Smooth muscle cell (in vitro differentiated cells): ENCODE measurements around the gene CDK2AP2. TPM values are rescaled to one million over a fixed set of nuclear protein-coding genes. Genes with fewer than 3 reads are reported as not detected.

Experiments
- DNase-seq: peaks from one replicate; lab custom pipeline; 2025; ENCODE audit not compliant: unreplicated experiment; lab: John Stamatoyannopoulos, UW
- H2AFZ ChIP-seq: fragments of 200-600 bp; sonication (generic); 2 replicates; pipeline ENCODE4 v1.6.0; 2016; ENCODE audit warnings: antibody characterized with exemption, low read depth, mild to moderate bottlenecking
- H3F3A ChIP-seq: fragments of 200-600 bp; sonication (generic); 2 replicates; pipeline ENCODE4 v1.6.0; 2017; ENCODE audit warnings: antibody characterized with exemption, low read depth
- H3K27ac ChIP-seq: fragments of 200-600 bp; sonication (generic); 2 replicates; pipeline ENCODE4 v1.5.1; 2016; ENCODE audit warnings: low read depth, mild to moderate bottlenecking
- H3K27me3 ChIP-seq: fragments of 200-600 bp; sonication (generic); 2 replicates; pipeline ENCODE4 v1.6.1; 2016; ENCODE audit warnings: low read depth, mild to moderate bottlenecking
- H3K36me3 ChIP-seq: fragments of 200-600 bp; sonication (generic); 2 replicates; pipeline ENCODE4 v1.5.1; 2016; ENCODE audit warnings: low read depth
- H3K4me1 ChIP-seq: fragments of 200-600 bp; sonication (generic); 2 replicates; pipeline ENCODE4 v1.5.1; 2016; ENCODE audit warnings: low read depth
- H3K4me2 ChIP-seq: fragments of 200-600 bp; sonication (generic); 2 replicates; pipeline ENCODE4 v1.6.0; 2016; ENCODE audit warnings: mild to moderate bottlenecking
- H3K4me3 ChIP-seq: fragments of 200-600 bp; sonication (generic); 2 replicates; pipeline ENCODE4 v1.5.1; 2016; ENCODE audit warnings: mild to moderate bottlenecking
- H3K79me2 ChIP-seq: fragments of 200-600 bp; sonication (generic); 2 replicates; pipeline ENCODE4 v1.6.0; 2016; ENCODE audit warnings: low read depth, mild to moderate bottlenecking
- H3K9ac ChIP-seq: fragments of 200-600 bp; sonication (generic); 2 replicates; pipeline ENCODE4 v1.6.0; 2016; ENCODE audit warnings: low read depth
- H3K9me3 ChIP-seq: fragments of 200-600 bp; sonication (generic); replicated peaks from 2 replicates; pipeline ENCODE4 v1.5.1; 2016; ENCODE audit warnings: low read depth
- H4K20me1 ChIP-seq: fragments of 200-600 bp; sonication (generic); 2 replicates; pipeline ENCODE4 v1.6.0; 2016; ENCODE audit warnings: low read depth
- WGBS: methylation state at CpG from one replicate; pipeline ENCODE4 v1.1.7; 2016; ENCODE audit warnings: low lambda C conversion rate; 5-methylcytosine and 5-hydroxymethylcytosine counted together
- polyA plus RNA-seq: library from polyadenylated mRNA; unstranded; fragments of >200 nt; fragmentation: Nextera tagmentation; extraction: Ambion mirVana; gene quantifications from 2 replicates; pipeline ENCODE4 v1.2.1, GENCODE V29; 2016
- total RNA-seq: library from RNA; depleted of rRNA; stranded (reverse); fragments of >200 nt; gene quantifications from 2 replicates; pipeline ENCODE4 v1.2.3, GENCODE V29; 2014
- TF ChIP-seq, protein P1 (sequence below): fragments of 200-600 bp; sonication (generic); IDR thresholded peaks from 2 replicates; pipeline ENCODE4 v1.5.1; 2017; ENCODE audit warnings: borderline replicate concordance, mild to moderate bottlenecking, antibody characterized with exemption; ENCODE audit not compliant: insufficient read depth, poor library complexity, severe bottlenecking

Gene CDK2AP2
- total and polyA plus RNA-seq, 2 experiments from 2014 or later, result 34.0 to 101 TPM

DNA sequence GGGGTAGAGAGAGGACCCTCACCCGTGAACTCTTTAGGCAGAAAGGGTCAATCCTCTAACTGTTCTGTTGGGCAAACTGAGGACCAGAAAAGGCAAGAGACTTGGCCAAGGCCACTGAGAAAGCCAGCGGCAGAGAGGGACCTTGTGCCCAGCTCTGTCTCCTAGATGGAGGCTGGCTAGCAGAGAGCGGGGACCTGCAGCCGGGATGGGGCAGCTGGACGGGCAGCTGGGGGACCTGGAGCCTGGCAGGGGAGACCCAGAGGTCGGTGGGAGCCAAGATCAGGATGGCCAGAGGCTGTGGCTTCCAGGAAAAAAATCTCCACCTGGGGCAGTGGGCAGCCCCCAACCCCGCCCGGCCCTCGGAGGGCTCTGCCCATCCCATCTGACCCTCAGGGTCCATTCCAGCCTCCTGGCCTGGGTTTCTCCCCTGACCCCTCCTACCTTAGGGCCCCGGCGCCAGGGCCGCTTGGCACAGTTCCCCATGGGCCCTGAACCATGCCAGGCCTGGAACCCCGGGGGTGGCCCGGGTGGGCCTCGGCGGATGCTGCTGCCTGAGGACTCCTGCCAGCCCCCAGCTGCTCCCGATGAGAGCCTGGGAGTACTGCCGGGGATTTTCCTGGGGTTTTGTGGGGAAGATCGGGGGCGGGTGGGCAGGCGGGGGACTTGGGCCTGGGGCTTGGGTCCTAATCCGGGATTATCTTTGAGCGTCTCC is 15.0 kb upstream of the CDK2AP2 start, which contains the start of gene CABP2:
Gene CABP2, minus strand, starts transcription at position 603 of the 712 bp plus-strand sequence. Its CDS starts 120 bp downstream, at position 483.
- WGBS, result 88% methylated on average over 20 of the region's 23 CpGs
- no peaks in the 10 kb centered on the region for H3K27me3 ChIP-seq
- H4K20me1 ChIP-seq, result no peaks in the 10 kb centered on the region
- no peak within 1 kb of the TSS for H2AFZ ChIP-seq
- no peaks in the 10 kb centered on the region for H3K9me3 ChIP-seq
- no peaks in the 10 kb centered on the region for H3F3A ChIP-seq
- no peaks in the 10 kb centered on the region for H3K4me1 ChIP-seq
- TF ChIP-seq, protein P1, sequence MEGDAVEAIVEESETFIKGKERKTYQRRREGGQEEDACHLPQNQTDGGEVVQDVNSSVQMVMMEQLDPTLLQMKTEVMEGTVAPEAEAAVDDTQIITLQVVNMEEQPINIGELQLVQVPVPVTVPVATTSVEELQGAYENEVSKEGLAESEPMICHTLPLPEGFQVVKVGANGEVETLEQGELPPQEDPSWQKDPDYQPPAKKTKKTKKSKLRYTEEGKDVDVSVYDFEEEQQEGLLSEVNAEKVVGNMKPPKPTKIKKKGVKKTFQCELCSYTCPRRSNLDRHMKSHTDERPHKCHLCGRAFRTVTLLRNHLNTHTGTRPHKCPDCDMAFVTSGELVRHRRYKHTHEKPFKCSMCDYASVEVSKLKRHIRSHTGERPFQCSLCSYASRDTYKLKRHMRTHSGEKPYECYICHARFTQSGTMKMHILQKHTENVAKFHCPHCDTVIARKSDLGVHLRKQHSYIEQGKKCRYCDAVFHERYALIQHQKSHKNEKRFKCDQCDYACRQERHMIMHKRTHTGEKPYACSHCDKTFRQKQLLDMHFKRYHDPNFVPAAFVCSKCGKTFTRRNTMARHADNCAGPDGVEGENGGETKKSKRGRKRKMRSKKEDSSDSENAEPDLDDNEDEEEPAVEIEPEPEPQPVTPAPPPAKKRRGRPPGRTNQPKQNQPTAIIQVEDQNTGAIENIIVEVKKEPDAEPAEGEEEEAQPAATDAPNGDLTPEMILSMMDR, result no peak
- no peak within 1 kb of the TSS for H3K9ac ChIP-seq
- no peaks in the 10 kb centered on the region for H3K79me2 ChIP-seq
- no peaks in the 10 kb centered on the region for H3K36me3 ChIP-seq
- no peak for DNase-seq
- H3K4me3 ChIP-seq, result no peak within 1 kb of the TSS
- H3K27ac ChIP-seq, result no peak within 1 kb of the TSS
- H3K4me2 ChIP-seq, result no peak within 1 kb of the TSS

DNA sequence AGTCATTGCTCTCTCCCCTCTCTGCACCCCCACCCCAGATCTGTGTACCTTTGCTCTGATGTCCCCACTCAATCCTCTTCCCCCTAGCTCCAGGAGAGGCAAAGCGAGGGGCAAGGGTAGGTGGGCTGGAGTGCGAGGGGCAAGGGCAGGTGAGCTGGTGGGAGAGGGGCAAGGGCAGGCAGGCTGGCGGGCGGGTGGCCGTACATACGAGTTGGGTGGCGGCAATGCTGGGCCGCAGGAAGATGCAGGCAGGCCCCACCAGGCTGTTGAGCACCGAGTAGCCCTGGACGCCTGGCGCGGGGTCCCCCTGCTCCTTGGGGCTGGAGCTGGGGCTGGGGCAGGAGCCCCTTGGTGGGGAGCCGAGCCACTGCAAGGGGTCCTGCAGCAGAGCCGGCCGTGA is 14.4 kb upstream of the CDK2AP2 start:
- H3K9me3 ChIP-seq, result no peaks in the 10 kb centered on the region
- no peaks in the 10 kb centered on the region for H3K4me1 ChIP-seq
- H4K20me1 ChIP-seq, result no peaks in the 10 kb centered on the region
- H3K79me2 ChIP-seq, result no peaks in the 10 kb centered on the region
- no peak overlapping the region for H2AFZ ChIP-seq
- WGBS, result 96% methylated on average over 14 of the region's 15 CpGs
- no peak for DNase-seq
- no peaks in the 10 kb centered on the region for H3K27me3 ChIP-seq
- H3K27ac ChIP-seq, result no peak overlapping the region
- no peaks in the 10 kb centered on the region for H3F3A ChIP-seq
- H3K36me3 ChIP-seq, result no peaks in the 10 kb centered on the region
- H3K4me3 ChIP-seq, result no peak overlapping the region
- H3K4me2 ChIP-seq, result no peak overlapping the region
- TF ChIP-seq, protein P1, result no peak
- H3K9ac ChIP-seq, result no peak overlapping the region

DNA sequence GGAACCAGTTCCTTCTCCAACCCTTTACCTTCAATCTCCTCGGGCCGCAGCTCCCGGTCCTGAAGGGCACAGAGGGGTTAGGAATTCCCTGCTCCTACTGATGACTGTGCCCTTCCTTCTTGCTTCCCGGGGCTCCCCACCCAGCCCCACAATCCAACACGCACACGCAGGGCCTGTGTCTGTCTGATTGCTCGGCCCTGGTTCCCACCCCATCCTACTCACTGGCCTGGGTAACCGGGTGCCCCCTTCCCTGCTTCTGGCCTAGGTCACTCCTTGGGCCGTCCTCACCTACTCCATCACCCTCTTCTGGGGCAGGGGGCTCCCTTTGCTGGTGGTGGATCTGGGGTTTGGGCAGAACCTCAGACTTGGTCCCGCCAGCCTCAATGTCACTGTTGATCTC is 14.0 kb upstream of the CDK2AP2 start:
- H3K9me3 ChIP-seq, result no peaks in the 10 kb centered on the region
- no peaks in the 10 kb centered on the region for H3K4me1 ChIP-seq
- no peak overlapping the region for H3K4me3 ChIP-seq
- no peaks in the 10 kb centered on the region for H3K27me3 ChIP-seq
- no peaks in the 10 kb centered on the region for H3K79me2 ChIP-seq
- no peaks in the 10 kb centered on the region for H3F3A ChIP-seq
- H3K36me3 ChIP-seq, result no peaks in the 10 kb centered on the region
- WGBS, result 82% methylated on average over 8 of the region's 10 CpGs
- H3K4me2 ChIP-seq, result no peak overlapping the region
- TF ChIP-seq, protein P1, result no peak
- no peaks in the 10 kb centered on the region for H4K20me1 ChIP-seq
- no peak overlapping the region for H2AFZ ChIP-seq
- DNase-seq, result no peak
- no peak overlapping the region for H3K27ac ChIP-seq
- H3K9ac ChIP-seq, result no peak overlapping the region
